Measurements from ENCODE around the gene CNTN4.

DNA sequence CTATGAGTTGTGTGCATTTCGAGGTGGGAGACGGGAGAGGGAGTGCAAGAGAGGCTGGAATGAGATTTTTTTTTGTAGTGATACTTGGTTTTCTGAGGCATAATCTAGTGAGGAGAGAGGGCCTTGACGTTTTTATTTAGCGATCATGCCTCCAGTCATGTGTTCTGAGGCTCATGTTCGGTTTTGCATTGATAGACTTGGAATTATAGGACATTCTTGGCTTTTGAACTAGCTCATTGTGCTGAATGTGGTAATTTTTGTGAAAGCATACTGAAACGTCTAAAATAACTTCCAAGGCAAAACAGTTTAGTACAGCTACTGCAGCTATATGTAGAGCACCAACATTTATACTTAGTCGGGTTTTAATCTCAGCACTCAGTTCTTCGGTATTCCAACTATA lies 408.1 kb downstream of the CNTN4 start:
- TF ChIP-seq CTCF (IDR thresholded peaks at IDR 0.05) (no peak), POLR2A (IDR thresholded peaks at IDR 0.05) (no peak)

Data from body of pancreas (tissue), 4 donors.